ENCODE measurements around the gene GLI2. TPM values are rescaled to one million over a fixed set of nuclear protein-coding genes. Genes with fewer than 3 reads are reported as not detected.

GLI2 gene
- total RNA-seq, 3 donors from 2014 or later (not counting 1 experiment from before 2014, with no cell fraction given): not detected

DNA sequence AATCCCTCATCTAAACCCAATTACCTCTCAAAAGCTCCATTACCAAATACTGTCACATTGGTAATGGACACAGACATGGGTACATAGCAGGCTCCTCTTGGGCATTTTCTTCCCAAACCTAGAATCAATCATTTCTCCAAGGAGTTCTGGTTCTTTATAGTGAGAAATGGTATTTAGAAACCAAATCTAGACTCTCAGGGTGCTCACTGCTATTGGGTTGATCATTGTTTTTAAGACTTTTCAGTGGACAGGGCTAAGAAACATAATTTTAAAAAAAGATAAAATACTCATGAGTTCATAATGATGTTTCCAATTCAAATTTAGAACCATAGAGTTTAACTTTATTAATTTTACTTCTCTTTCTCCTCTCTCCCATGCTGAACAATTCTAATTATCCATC is 9.4 kb upstream of the GLI2 start:
- H3K9me3 Mint-ChIP-seq: no peaks in the 10 kb centered on the region
- no peaks in the 10 kb centered on the region for H3K36me3 Mint-ChIP-seq
- Histone ChIP-seq H3K9me3 (ENCODE audit: control insufficient read depth, insufficient read depth, low read length) (no peaks in the 10 kb centered on the region), H3K4me3 (ENCODE audit: low read length) (no peak overlapping the region), H3K27me3 (ENCODE audit: control insufficient read depth, insufficient read depth, low read length) (no peaks in the 10 kb centered on the region), H3K27ac (ENCODE audit: low read length) (no peak overlapping the region), H3K4me1 (ENCODE audit: control insufficient read depth, insufficient read depth, low read length) (no peaks in the 10 kb centered on the region), H3K36me3 (ENCODE audit: control insufficient read depth, insufficient read depth, low read length) (no peaks in the 10 kb centered on the region)
- no peak overlapping the region for H3K27ac Mint-ChIP-seq
- TF ChIP-seq, protein P1, sequence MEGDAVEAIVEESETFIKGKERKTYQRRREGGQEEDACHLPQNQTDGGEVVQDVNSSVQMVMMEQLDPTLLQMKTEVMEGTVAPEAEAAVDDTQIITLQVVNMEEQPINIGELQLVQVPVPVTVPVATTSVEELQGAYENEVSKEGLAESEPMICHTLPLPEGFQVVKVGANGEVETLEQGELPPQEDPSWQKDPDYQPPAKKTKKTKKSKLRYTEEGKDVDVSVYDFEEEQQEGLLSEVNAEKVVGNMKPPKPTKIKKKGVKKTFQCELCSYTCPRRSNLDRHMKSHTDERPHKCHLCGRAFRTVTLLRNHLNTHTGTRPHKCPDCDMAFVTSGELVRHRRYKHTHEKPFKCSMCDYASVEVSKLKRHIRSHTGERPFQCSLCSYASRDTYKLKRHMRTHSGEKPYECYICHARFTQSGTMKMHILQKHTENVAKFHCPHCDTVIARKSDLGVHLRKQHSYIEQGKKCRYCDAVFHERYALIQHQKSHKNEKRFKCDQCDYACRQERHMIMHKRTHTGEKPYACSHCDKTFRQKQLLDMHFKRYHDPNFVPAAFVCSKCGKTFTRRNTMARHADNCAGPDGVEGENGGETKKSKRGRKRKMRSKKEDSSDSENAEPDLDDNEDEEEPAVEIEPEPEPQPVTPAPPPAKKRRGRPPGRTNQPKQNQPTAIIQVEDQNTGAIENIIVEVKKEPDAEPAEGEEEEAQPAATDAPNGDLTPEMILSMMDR (IDR thresholded peaks at IDR 0.05): no peak
- peaks cover 3 to 11% of the 10 kb centered on the region in 2 donors for H3K27me3 Mint-ChIP-seq (ENCODE audit: low read depth in 2 of 2)
- no peak for ATAC-seq
- H3K4me1 Mint-ChIP-seq: no peaks in the 10 kb centered on the region
- no peak overlapping the region for H3K4me3 Mint-ChIP-seq
- intact Hi-C loops (cut with micrococcal nuclease): no loop called here
- DNase-seq: no peak

DNA sequence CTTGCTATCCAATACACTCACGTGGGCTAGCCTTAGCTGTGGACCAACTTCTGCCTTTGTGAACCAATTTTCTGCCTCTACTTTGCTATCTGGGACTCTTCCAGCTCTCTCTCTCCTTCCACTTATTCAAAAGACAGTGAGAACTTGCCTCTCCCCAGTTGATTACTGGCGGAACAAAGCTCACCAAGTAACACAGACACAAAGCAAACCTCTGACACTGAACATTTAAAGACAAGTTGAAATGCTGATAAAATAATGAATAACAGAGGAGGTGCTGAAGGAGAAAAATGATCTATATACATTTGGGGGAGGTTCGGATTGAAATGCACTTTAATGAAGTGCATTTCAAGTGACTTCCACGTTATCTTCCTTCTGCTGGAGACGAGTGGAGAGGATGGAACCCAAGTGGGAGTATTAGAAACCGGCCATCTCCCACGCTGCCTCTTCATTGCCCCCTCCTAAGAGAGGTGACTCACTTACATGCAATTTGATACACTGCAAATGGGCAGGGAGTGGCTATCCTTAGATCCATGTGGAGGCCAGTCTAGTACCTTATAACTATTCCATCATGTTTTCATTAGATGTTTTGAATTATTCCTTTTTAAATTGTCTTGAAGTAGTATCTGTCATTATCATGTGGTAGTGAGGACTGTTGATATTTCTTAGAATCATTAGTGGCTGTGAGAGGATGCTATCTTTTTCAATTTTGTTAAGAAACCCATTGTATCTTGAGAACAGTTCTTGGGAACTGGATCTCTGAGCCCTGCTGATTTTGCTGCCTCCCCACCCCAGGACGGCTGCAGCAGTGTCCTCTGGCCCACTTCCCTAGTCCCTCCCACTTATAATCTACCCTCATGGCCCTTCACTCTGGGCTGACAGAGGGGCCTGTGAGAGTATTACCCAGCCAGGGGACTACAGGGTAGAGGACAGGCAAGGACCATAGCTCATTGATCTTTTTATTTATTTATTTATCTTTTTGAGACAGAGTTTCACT is 6.0 kb upstream of the GLI2 start:
- Histone ChIP-seq H3K27me3 (ENCODE audit: control insufficient read depth, insufficient read depth, low read length) (peaks cover 2% of the 10 kb centered on the region), H3K4me3 (ENCODE audit: low read length) (no peak overlapping the region), H3K9me3 (ENCODE audit: control insufficient read depth, insufficient read depth, low read length) (no peaks in the 10 kb centered on the region), H3K4me1 (ENCODE audit: control insufficient read depth, insufficient read depth, low read length) (no peaks in the 10 kb centered on the region), H3K27ac (ENCODE audit: low read length) (no peak overlapping the region), H3K36me3 (ENCODE audit: control insufficient read depth, insufficient read depth, low read length) (no peaks in the 10 kb centered on the region)
- TF ChIP-seq, protein P1 (IDR thresholded peaks at IDR 0.05): no peak
- 80% methylated on average over 8 of the region's 8 CpGs for WGBS (ENCODE audit: insufficient coverage)
- H3K27ac Mint-ChIP-seq: no peak overlapping the region
- intact Hi-C loops (cut with micrococcal nuclease): no loop called here
- no peak overlapping the region for H3K4me3 Mint-ChIP-seq
- H3K36me3 Mint-ChIP-seq: no peaks in the 10 kb centered on the region
- ATAC-seq: no peak
- no peak for DNase-seq
- no peaks in the 10 kb centered on the region for H3K9me3 Mint-ChIP-seq
- H3K27me3 Mint-ChIP-seq (ENCODE audit: low read depth in 2 of 2): peaks cover 19 to 24% of the 10 kb centered on the region in 2 donors
- H3K4me1 Mint-ChIP-seq: no peaks in the 10 kb centered on the region

GRCh38 chr2:120731175-120731574 is 4.5 kb upstream of the GLI2 start:
- H3K9me3 Mint-ChIP-seq: no peaks in the 10 kb centered on the region
- H3K36me3 ChIP-seq (ENCODE audit: control insufficient read depth, insufficient read depth, low read length): no peaks in the 10 kb centered on the region
- H3K4me1 Mint-ChIP-seq: no peaks in the 10 kb centered on the region
- ATAC-seq (no peak), DNase-seq (no peak)
- H3K36me3 Mint-ChIP-seq: no peaks in the 10 kb centered on the region
- H3K27me3 ChIP-seq (ENCODE audit: control insufficient read depth, insufficient read depth, low read length): peaks cover 5% of the 10 kb centered on the region
- no peak overlapping the region for H3K27ac ChIP-seq (ENCODE audit: low read length)
- WGBS (ENCODE audit: insufficient coverage): 79% methylated on average over 5 of the region's 5 CpGs
- H3K4me1 ChIP-seq (ENCODE audit: control insufficient read depth, insufficient read depth, low read length): peaks cover under 1% of the 10 kb centered on the region
- TF ChIP-seq, protein P1 (IDR thresholded peaks at IDR 0.05): no peak
- H3K4me3 Mint-ChIP-seq: no peak overlapping the region
- peaks cover 19 to 24% of the 10 kb centered on the region in 2 donors for H3K27me3 Mint-ChIP-seq (ENCODE audit: low read depth in 2 of 2)
- no peaks in the 10 kb centered on the region for H3K9me3 ChIP-seq (ENCODE audit: control insufficient read depth, insufficient read depth, low read length)
- H3K27ac Mint-ChIP-seq: no peak overlapping the region
- intact Hi-C loops (cut with micrococcal nuclease): no loop called here
- no peak overlapping the region for H3K4me3 ChIP-seq (ENCODE audit: low read length)

Data from natural killer cell (primary cell).